SU-DHL-6 (cell line): ENCODE results near the gene SOX1.

Source experiments
- H2AFZ ChIP-seq: fragments of 200-600 bp; sonication (generic); 2 replicates; pipeline ENCODE4 v1.6.1; 2014; ENCODE audit warnings: low read depth, mild to moderate bottlenecking, moderate library complexity, mixed read lengths, antibody characterized with exemption, low read length; ENCODE audit not compliant: severe bottlenecking
- H3F3A ChIP-seq: fragments of 200-600 bp; shearing (Covaris generic); 2 replicates; pipeline ENCODE4 v1.6.0; 2016; ENCODE audit warnings: antibody characterized with exemption, mild to moderate bottlenecking; ENCODE audit not compliant: insufficient read depth
- H3K27ac ChIP-seq: fragments of 200-600 bp; sonication (generic); 2 replicates; pipeline ENCODE4 v1.5.1; 2016; ENCODE audit warnings: low read depth, mild to moderate bottlenecking, low read length, moderate library complexity, mixed read lengths
- H3K27me3 ChIP-seq: fragments of 200-600 bp; sonication (generic), shearing (Covaris generic); 2 replicates; pipeline ENCODE4 v1.6.0; 2014; ENCODE audit warnings: mild to moderate bottlenecking, low read length
- H3K36me3 ChIP-seq: fragments of 200-600 bp; sonication (generic); 2 replicates; pipeline ENCODE4 v1.6.1; 2014; ENCODE audit warnings: mild to moderate bottlenecking, low read length, mixed read lengths
- H3K4me2 ChIP-seq: fragments of 300-600, 200-600 bp; shearing (Covaris generic), sonication (generic); 2 replicates; pipeline ENCODE4 v1.6.0; 2014; ENCODE audit warnings: low read length, low read depth, mild to moderate bottlenecking; ENCODE audit not compliant: poor library complexity, severe bottlenecking
- H3K4me3 ChIP-seq: fragments of 200-600 bp; sonication (generic); 2 replicates; pipeline ENCODE4 v1.5.1; 2014; ENCODE audit warnings: antibody characterized with exemption, low read length, mild to moderate bottlenecking, mixed read lengths; ENCODE audit not compliant: insufficient read depth, poor library complexity, severe bottlenecking
- H3K79me2 ChIP-seq: fragments of 200-600 bp; sonication (generic); 2 replicates; pipeline ENCODE4 v1.6.1; 2014; ENCODE audit warnings: mild to moderate bottlenecking, low read length, moderate library complexity; ENCODE audit not compliant: insufficient read depth
- H3K9ac ChIP-seq: fragments of 200-600 bp; sonication (generic); 2 replicates; pipeline ENCODE4 v1.7.0; 2014; ENCODE audit warnings: mild to moderate bottlenecking, low read length
- H3K9me2 ChIP-seq: fragments of 200-600 bp; sonication (generic); replicated peaks from 2 replicates; pipeline ENCODE4 v1.6.1; 2014; ENCODE audit warnings: low read length; ENCODE audit not compliant: insufficient read depth
- H3K9me3 ChIP-seq: fragments of 200-600 bp; sonication (generic); 2 replicates; pipeline ENCODE4 v1.6.1; 2014; ENCODE audit warnings: low read length, mixed read lengths; ENCODE audit not compliant: insufficient read depth
- H4K20me1 ChIP-seq: fragments of 200-600 bp; sonication (generic); 2 replicates; pipeline ENCODE4 v1.6.1; 2014; ENCODE audit warnings: low read depth, mild to moderate bottlenecking, antibody characterized with exemption, low read length, moderate library complexity, mixed read lengths
- CTCF ChIP-seq: fragments of 200-600 bp; sonication (generic); IDR thresholded peaks from one replicate; pipeline ENCODE4 v1.5.1; 2017; ENCODE audit warnings: antibody characterized with exemption, mild to moderate bottlenecking, low read length, moderate library complexity; ENCODE audit not compliant: insufficient read depth, poor library complexity, severe bottlenecking
- EZH2phosphoT487 ChIP-seq: fragments of 200-600 bp; sonication (generic), shearing (Covaris generic); conservative IDR thresholded peaks from 2 replicates; pipeline ENCODE4 v1.6.1; 2018; ENCODE audit warnings: mild to moderate bottlenecking, antibody characterized with exemption, low read length, moderate library complexity, mixed read lengths

The SOX1 gene

DNA sequence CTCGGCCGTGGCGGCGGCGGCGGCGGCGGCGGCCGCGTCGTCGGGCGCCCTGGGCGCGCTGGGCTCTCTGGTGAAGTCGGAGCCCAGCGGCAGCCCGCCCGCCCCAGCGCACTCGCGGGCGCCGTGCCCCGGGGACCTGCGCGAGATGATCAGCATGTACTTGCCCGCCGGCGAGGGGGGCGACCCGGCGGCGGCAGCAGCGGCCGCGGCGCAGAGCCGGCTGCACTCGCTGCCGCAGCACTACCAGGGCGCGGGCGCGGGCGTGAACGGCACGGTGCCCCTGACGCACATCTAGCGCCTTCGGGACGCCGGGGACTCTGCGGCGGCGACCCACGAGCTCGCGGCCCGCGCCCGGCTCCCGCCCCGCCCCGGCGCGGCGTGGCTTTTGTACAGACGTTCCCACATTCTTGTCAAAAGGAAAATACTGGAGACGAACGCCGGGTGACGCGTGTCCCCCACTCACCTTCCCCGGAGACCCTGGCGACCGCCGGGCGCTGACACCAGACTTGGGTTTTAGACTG, 1.7 kb downstream of the SOX1 start:
- H3F3A ChIP-seq = no peaks in the 10 kb centered on the region
- no peak overlapping the region for H3K4me3 ChIP-seq
- no peak overlapping the region for H3K27ac ChIP-seq
- TF ChIP-seq EZH2phosphoT487 (no peak), CTCF (no peak)
- H4K20me1 ChIP-seq = no peaks in the 10 kb centered on the region
- H3K9me3 ChIP-seq = no peaks in the 10 kb centered on the region
- no peak overlapping the region for H2AFZ ChIP-seq
- no peaks in the 10 kb centered on the region for H3K9me2 ChIP-seq
- no peaks in the 10 kb centered on the region for H3K36me3 ChIP-seq
- no peaks in the 10 kb centered on the region for H3K79me2 ChIP-seq
- H3K9ac ChIP-seq = no peak overlapping the region
- no peaks in the 10 kb centered on the region for H3K27me3 ChIP-seq
- no peak overlapping the region for H3K4me2 ChIP-seq

DNA sequence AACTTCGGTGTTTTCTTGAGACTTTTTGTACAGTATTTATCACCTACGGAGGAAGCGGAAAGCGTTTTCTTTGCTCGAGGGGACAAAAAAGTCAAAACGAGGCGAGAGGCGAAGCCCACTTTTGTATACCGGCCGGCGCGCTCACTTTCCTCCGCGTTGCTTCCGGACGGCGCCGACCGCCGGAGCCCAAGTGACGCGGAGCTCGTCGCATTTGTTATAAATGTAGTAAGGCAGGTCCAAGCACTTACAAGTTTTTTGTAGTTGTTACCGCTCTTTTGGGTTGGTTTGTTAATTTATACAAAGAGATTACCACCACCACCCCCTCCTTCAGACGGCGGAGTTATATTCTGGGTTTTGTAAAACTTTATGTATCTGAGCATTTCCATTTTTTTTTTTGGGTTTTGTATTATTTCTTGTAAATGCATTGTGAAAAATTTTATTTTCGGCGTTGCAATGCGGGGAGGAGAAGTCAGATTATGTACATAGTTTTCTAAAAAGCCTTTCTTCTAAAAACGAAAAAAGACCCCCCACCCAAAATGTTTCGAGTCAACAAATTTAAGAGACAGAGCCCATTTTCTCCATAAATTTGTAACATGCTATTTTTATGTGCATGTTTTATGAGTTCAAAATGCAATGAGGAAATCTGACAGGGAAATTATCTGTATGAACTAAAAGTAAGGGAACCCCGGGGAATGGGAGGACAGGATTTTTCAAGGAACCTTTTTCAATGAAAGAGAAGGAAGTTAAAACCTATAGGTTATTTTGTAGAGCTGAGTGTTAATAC, 2.3 kb downstream of the SOX1 start:
- H3K9ac ChIP-seq = no peak overlapping the region
- H3K27ac ChIP-seq = no peak overlapping the region
- no peaks in the 10 kb centered on the region for H3F3A ChIP-seq
- H3K4me3 ChIP-seq = no peak overlapping the region
- H3K9me2 ChIP-seq = no peaks in the 10 kb centered on the region
- no peaks in the 10 kb centered on the region for H4K20me1 ChIP-seq
- no peak overlapping the region for H3K4me2 ChIP-seq
- TF ChIP-seq EZH2phosphoT487 (no peak), CTCF (no peak)
- no peak overlapping the region for H2AFZ ChIP-seq
- no peaks in the 10 kb centered on the region for H3K79me2 ChIP-seq
- no peaks in the 10 kb centered on the region for H3K36me3 ChIP-seq
- no peaks in the 10 kb centered on the region for H3K9me3 ChIP-seq
- H3K27me3 ChIP-seq = no peaks in the 10 kb centered on the region

- H3K27me3 ChIP-seq = no peaks in the 10 kb centered on the region
- no peak overlapping the region for H2AFZ ChIP-seq
- no peaks in the 10 kb centered on the region for H3K36me3 ChIP-seq
- TF ChIP-seq EZH2phosphoT487 (no peak), CTCF (no peak)
- no peaks in the 10 kb centered on the region for H3F3A ChIP-seq
- H3K9ac ChIP-seq = no peak overlapping the region
- no peaks in the 10 kb centered on the region for H4K20me1 ChIP-seq
- no peak overlapping the region for H3K27ac ChIP-seq
- no peaks in the 10 kb centered on the region for H3K9me2 ChIP-seq
- H3K9me3 ChIP-seq = no peaks in the 10 kb centered on the region
- H3K79me2 ChIP-seq = no peaks in the 10 kb centered on the region
- H3K4me2 ChIP-seq = no peak overlapping the region
- H3K4me3 ChIP-seq = no peak overlapping the region
Observed at GRCh38 chr13:112069845-112070251, 2.9 kb downstream of the SOX1 start.
